Gastrocnemius medialis (tissue), 4 donors: Measurements from ENCODE around the gene ACTN2.

Source experiments
- POLR2A ChIP-seq, 2 donors: fragments of 450-650 bp; IDR thresholded peaks; one replicate each; pipeline ENCODE4 v1.6.1; 2017; ENCODE audit warnings: antibody characterized with exemption in 2 of 2, mild to moderate bottlenecking in 2 of 2, moderate library complexity in 2 of 2
- TF ChIP-seq, protein P1 (sequence below), 5 experiments: fragments of 450-650 bp in 3 of 5; fragments of 200-600 bp in 2 of 5; sonication (generic) in 2 of 5; IDR thresholded peaks in 4 of 5; conservative IDR thresholded peaks in 1 of 5; 1 replicate in 4 of 5; 2 replicates in 1 of 5; pipeline ENCODE4 v1.5.1; 2016 to 2019; ENCODE audit warnings: antibody characterized with exemption in 5 of 5, mild to moderate bottlenecking in 3 of 5, moderate library complexity in 3 of 5

GRCh38 chr1:236741753-236742152 lies 55.5 kb downstream of the ACTN2 start:
- TF ChIP-seq, protein P1, sequence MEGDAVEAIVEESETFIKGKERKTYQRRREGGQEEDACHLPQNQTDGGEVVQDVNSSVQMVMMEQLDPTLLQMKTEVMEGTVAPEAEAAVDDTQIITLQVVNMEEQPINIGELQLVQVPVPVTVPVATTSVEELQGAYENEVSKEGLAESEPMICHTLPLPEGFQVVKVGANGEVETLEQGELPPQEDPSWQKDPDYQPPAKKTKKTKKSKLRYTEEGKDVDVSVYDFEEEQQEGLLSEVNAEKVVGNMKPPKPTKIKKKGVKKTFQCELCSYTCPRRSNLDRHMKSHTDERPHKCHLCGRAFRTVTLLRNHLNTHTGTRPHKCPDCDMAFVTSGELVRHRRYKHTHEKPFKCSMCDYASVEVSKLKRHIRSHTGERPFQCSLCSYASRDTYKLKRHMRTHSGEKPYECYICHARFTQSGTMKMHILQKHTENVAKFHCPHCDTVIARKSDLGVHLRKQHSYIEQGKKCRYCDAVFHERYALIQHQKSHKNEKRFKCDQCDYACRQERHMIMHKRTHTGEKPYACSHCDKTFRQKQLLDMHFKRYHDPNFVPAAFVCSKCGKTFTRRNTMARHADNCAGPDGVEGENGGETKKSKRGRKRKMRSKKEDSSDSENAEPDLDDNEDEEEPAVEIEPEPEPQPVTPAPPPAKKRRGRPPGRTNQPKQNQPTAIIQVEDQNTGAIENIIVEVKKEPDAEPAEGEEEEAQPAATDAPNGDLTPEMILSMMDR (IDR thresholded peaks at IDR 0.05 in 4 of 5, conservative IDR thresholded peaks at IDR 0.05 in 1 of 5), result no peak
- TF ChIP-seq POLR2A (IDR thresholded peaks at IDR 0.05), result no peak
